ENCODE results near the gene LOX. TPM values are rescaled to one million over a fixed set of nuclear protein-coding genes. Genes with fewer than 3 reads are reported as not detected.

LOX gene
- total and polyA plus RNA-seq, 3 donors from 2014 or later: 2.4 to 11.9 (median 6.4) TPM

GRCh38 chr5:122031836-122032235, 46.2 kb downstream of the LOX start:
- 84 to 93% methylated on average over 2 of the region's 2 CpGs for WGBS, 2 donors
- no peak for DNase-seq
- TF ChIP-seq POLR2A (IDR thresholded peaks at IDR 0.05) (no peak), CTCF (IDR thresholded peaks at IDR 0.05) (no peak)

GRCh38 chr5:122030251-122030650, 47.8 kb downstream of the LOX start:
- no peak overlapping the region for H3K4me3 ChIP-seq
- no peak overlapping the region for H3K27ac ChIP-seq
- H3K9me3 ChIP-seq: no peaks in the 10 kb centered on the region
- DNase-seq: no peak
- no peaks in the 10 kb centered on the region for H3K27me3 ChIP-seq
- H3K4me1 ChIP-seq: no peaks in the 10 kb centered on the region
- TF ChIP-seq CTCF (IDR thresholded peaks at IDR 0.05) (no peak), POLR2A (IDR thresholded peaks at IDR 0.05) (no peak)
- H3K36me3 ChIP-seq (ENCODE audit: low read depth, missing control alignments): no peaks in the 10 kb centered on the region
- intact Hi-C loops (cut with DNase I; ENCODE audit: low total_unique reads): no loop called here

More at GRCh38 chr5:122031836-122032235, 46.2 kb downstream of the LOX start:
- H3K4me3 ChIP-seq: no peak overlapping the region
- H3K36me3 ChIP-seq (ENCODE audit: low read depth, missing control alignments): no peaks in the 10 kb centered on the region
- no peaks in the 10 kb centered on the region for H3K9me3 ChIP-seq
- no peaks in the 10 kb centered on the region for H3K4me1 ChIP-seq
- intact Hi-C loops (cut with DNase I; ENCODE audit: low total_unique reads): no loop called here
- H3K27ac ChIP-seq: no peak overlapping the region
- H3K27me3 ChIP-seq: no peaks in the 10 kb centered on the region

GRCh38 chr5:122029818-122030217, 48.2 kb downstream of the LOX start:
- no peak overlapping the region for H3K27ac ChIP-seq
- H3K27me3 ChIP-seq: no peaks in the 10 kb centered on the region
- H3K9me3 ChIP-seq: no peaks in the 10 kb centered on the region
- H3K4me3 ChIP-seq: no peak overlapping the region
- TF ChIP-seq POLR2A (IDR thresholded peaks at IDR 0.05) (no peak), CTCF (IDR thresholded peaks at IDR 0.05) (no peak)
- WGBS, 2 donors: 95 to 96% methylated on average over 1 of the region's 1 CpG
- intact Hi-C loops (cut with DNase I; ENCODE audit: low total_unique reads): no loop called here
- no peaks in the 10 kb centered on the region for H3K4me1 ChIP-seq
- H3K36me3 ChIP-seq (ENCODE audit: low read depth, missing control alignments): no peaks in the 10 kb centered on the region
- DNase-seq: no peak

GRCh38 chr5:122022966-122023365, 55.1 kb downstream of the LOX start:
- no peak for TF ChIP-seq POLR2A (IDR thresholded peaks at IDR 0.05)
- no peak for TF ChIP-seq CTCF (IDR thresholded peaks at IDR 0.05)
- no peaks in the 10 kb centered on the region for H3K27me3 ChIP-seq
- no peaks in the 10 kb centered on the region for H3K4me1 ChIP-seq
- no peak overlapping the region for H3K27ac ChIP-seq
- 93 to 95% methylated on average over 2 of the region's 2 CpGs for WGBS, 2 donors
- H3K9me3 ChIP-seq: no peaks in the 10 kb centered on the region
- no peak overlapping the region for H3K4me3 ChIP-seq
- H3K36me3 ChIP-seq (ENCODE audit: low read depth, missing control alignments): no peaks in the 10 kb centered on the region
- intact Hi-C loops (cut with DNase I; ENCODE audit: low total_unique reads): no loop called here
- no peak for DNase-seq

GRCh38 chr5:122019919-122020590, 58.0 kb downstream of the LOX start:
- Histone ChIP-seq H3K36me3 (ENCODE audit: low read depth, missing control alignments) (no peaks in the 10 kb centered on the region), H3K27ac (no peak overlapping the region), H3K9me3 (no peaks in the 10 kb centered on the region), H3K4me1 (no peaks in the 10 kb centered on the region), H3K4me3 (no peak overlapping the region), H3K27me3 (no peaks in the 10 kb centered on the region)
- DNase-seq: no peak
- intact Hi-C loops (cut with DNase I; ENCODE audit: low total_unique reads): no loop called here
- TF ChIP-seq POLR2A (IDR thresholded peaks at IDR 0.05) (no peak), CTCF (IDR thresholded peaks at IDR 0.05) (no peak)
- 92 to 93% methylated on average over 7 of the region's 7 CpGs for WGBS, 2 donors

Data from testis (tissue), 3 donors.